Measurements from ENCODE around the gene NAA35.

The NAA35 gene

DNA sequence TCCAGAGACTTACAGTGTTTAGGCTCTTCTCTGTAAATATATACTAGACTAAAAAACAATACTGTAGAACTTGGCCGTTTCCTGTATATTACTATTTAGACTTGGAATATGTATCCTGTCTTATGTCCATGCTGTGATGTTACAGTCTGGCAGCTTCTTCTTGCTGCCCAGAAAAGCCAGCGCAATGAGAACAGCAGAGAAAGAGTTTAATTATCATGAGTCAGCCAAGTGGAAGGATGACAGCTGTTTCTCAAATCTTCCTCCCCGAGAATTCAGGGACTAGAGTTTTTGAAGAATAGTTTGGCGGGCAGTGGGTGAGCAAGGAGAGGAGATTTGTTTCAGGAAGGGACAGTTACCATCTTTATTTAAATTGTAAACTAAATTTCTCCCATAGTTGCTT lies 37.5 kb downstream of the NAA35 start:
- peaks cover 7 to 92% of the 10 kb centered on the region in 2 experiments for H3K36me3 ChIP-seq (ENCODE audit: control insufficient read depth in 1 of 2, insufficient read depth in 2 of 2, low read depth in 1 of 2, low read length in 2 of 2)
- H2BK12ac ChIP-seq (ENCODE audit: low read length in 2 of 2), result no peak overlapping the region
- H3K14ac ChIP-seq (ENCODE audit: low read length in 2 of 2), result no peak overlapping the region
- WGBS, result 95% methylated on average over 3 of the region's 4 CpGs
- H3K18ac ChIP-seq (ENCODE audit: low read depth in 1 of 2, low read length in 2 of 2), result no peak overlapping the region
- no peak overlapping the region for H4K91ac ChIP-seq (ENCODE audit: low read length)
- no peak overlapping the region for H2AFZ ChIP-seq (ENCODE audit: low read depth, low read length)
- H4K8ac ChIP-seq (ENCODE audit: low read length), result no peak overlapping the region
- no peak overlapping the region for H2BK120ac ChIP-seq (ENCODE audit: low read depth, low read length)
- peaks cover 11% of the 10 kb centered on the region for H3K79me1 ChIP-seq (replicated peaks; ENCODE audit: low read length, poor library complexity, severe bottlenecking)
- H3K23ac ChIP-seq (ENCODE audit: low read length in 2 of 2), result no peak overlapping the region
- no peak overlapping the region for H2BK15ac ChIP-seq (ENCODE audit: low read depth, poor library complexity, severe bottlenecking)
- H3K4me3 ChIP-seq (ENCODE audit: insufficient read depth in 1 of 2, low read depth in 1 of 2, low read length in 2 of 2), result no peak overlapping the region
- no peak overlapping the region for H2AK5ac ChIP-seq (ENCODE audit: low read length, severe bottlenecking)
- H3K4ac ChIP-seq (ENCODE audit: low read depth in 1 of 2, low read length in 2 of 2), result no peak overlapping the region
- no peaks in the 10 kb centered on the region for H3K4me1 ChIP-seq (ENCODE audit: control insufficient read depth, insufficient read depth, low read depth, low read length)
- H3K27ac ChIP-seq (ENCODE audit: low read length, poor library complexity, severe bottlenecking), result no peak overlapping the region
- H3K27me3 ChIP-seq (ENCODE audit: control insufficient read depth in 1 of 2, insufficient read depth in 1 of 2, low read length in 2 of 2), result no peaks in the 10 kb centered on the region
- no peaks in the 10 kb centered on the region for H3K9me3 ChIP-seq (ENCODE audit: control insufficient read depth, low read length)
- no peak overlapping the region for H2BK5ac ChIP-seq (ENCODE audit: low read depth, low read length, poor library complexity, severe bottlenecking)
- no peak overlapping the region for H3K9ac ChIP-seq (ENCODE audit: low read length)
- H3K4me2 ChIP-seq (ENCODE audit: low read length, poor library complexity, severe bottlenecking), result no peak overlapping the region
- DNase-seq, result peak; percentile 8

DNA sequence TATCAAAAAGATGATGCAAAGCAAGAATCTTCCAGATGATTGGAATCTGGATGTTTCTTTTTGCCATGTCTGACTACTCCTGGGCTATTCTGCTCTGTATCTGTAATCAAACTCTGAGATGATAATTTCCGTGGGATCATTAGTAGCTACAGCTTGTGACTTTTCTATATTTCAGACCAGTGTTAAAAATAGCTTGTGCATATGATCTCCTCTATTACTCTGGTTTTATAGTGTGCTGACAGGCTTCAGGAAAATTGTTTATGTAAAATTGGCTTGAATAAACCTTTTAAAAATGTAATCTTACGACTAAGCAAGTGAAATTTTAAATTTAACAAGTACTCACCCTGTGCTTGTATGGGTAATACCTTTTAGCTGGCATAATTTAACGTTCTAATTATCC lies 40.4 kb downstream of the NAA35 start:
- Histone ChIP-seq H3K79me1 (replicated peaks; ENCODE audit: low read length, poor library complexity, severe bottlenecking) (peaks cover 13% of the 10 kb centered on the region), H2BK15ac (ENCODE audit: low read depth, poor library complexity, severe bottlenecking) (no peak overlapping the region), H3K27me3 (ENCODE audit: control insufficient read depth in 1 of 2, insufficient read depth in 1 of 2, low read length in 2 of 2) (no peaks in the 10 kb centered on the region), H3K9ac (ENCODE audit: low read length) (no peak overlapping the region), H3K36me3 (ENCODE audit: control insufficient read depth in 1 of 2, insufficient read depth in 2 of 2, low read depth in 1 of 2, low read length in 2 of 2) (peaks cover 7 to 90% of the 10 kb centered on the region in 2 experiments), H2BK5ac (ENCODE audit: low read depth, low read length, poor library complexity, severe bottlenecking) (no peak overlapping the region), H3K4me1 (ENCODE audit: control insufficient read depth, insufficient read depth, low read depth, low read length) (no peaks in the 10 kb centered on the region), H3K4me3 (ENCODE audit: insufficient read depth in 1 of 2, low read depth in 1 of 2, low read length in 2 of 2) (no peak overlapping the region), H4K91ac (ENCODE audit: low read length) (no peak overlapping the region), H2BK12ac (ENCODE audit: low read length in 2 of 2) (no peak overlapping the region), H3K27ac (ENCODE audit: low read length, poor library complexity, severe bottlenecking) (no peak overlapping the region), H3K18ac (ENCODE audit: low read depth in 1 of 2, low read length in 2 of 2) (no peak overlapping the region), H2AK5ac (ENCODE audit: low read length, severe bottlenecking) (no peak overlapping the region), H3K9me3 (ENCODE audit: control insufficient read depth, low read length) (no peaks in the 10 kb centered on the region), H3K23ac (ENCODE audit: low read length in 2 of 2) (no peak overlapping the region), H3K4me2 (ENCODE audit: low read length, poor library complexity, severe bottlenecking) (no peak overlapping the region), H4K8ac (ENCODE audit: low read length) (no peak overlapping the region), H3K4ac (ENCODE audit: low read depth in 1 of 2, low read length in 2 of 2) (no peak overlapping the region), H2AFZ (ENCODE audit: low read depth, low read length) (no peak overlapping the region), H2BK120ac (ENCODE audit: low read depth, low read length) (no peak overlapping the region), H3K14ac (ENCODE audit: low read length in 2 of 2) (no peak overlapping the region)
- WGBS, result 100% methylated on average over 1 of the region's 3 CpGs
- DNase-seq, result no peak

DNA sequence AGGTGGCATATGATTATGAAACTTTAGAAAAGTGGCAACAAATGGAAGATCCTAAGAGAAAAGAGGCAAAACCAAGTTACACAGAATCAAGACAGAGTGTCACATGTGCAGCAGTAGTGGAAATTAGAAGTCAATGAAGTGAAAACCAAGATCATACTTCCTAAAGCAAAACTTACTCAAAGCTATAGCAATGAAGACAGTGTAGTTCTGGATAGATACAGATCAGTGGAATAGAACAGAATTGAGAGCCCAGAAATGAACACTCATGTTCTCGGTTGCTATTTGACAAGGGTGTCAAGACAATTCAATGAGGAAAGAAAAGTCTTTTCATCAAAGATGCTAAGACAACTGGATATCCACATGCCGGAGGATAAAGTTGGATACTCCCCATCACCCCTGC lies 43.5 kb downstream of the NAA35 start:
- Histone ChIP-seq H2BK5ac (ENCODE audit: low read depth, low read length, poor library complexity, severe bottlenecking) (no peak overlapping the region), H3K79me1 (replicated peaks; ENCODE audit: low read length, poor library complexity, severe bottlenecking) (peaks cover 19% of the 10 kb centered on the region), H3K27me3 (ENCODE audit: control insufficient read depth in 1 of 2, insufficient read depth in 1 of 2, low read length in 2 of 2) (no peaks in the 10 kb centered on the region), H3K4me1 (ENCODE audit: control insufficient read depth, insufficient read depth, low read depth, low read length) (no peaks in the 10 kb centered on the region), H4K91ac (ENCODE audit: low read length) (no peak overlapping the region), H3K36me3 (ENCODE audit: control insufficient read depth in 1 of 2, insufficient read depth in 2 of 2, low read depth in 1 of 2, low read length in 2 of 2) (peaks cover 11 to 71% of the 10 kb centered on the region in 2 experiments), H3K4ac (ENCODE audit: low read depth in 1 of 2, low read length in 2 of 2) (no peak overlapping the region), H3K23ac (ENCODE audit: low read length in 2 of 2) (no peak overlapping the region), H2AK5ac (ENCODE audit: low read length, severe bottlenecking) (no peak overlapping the region), H2BK12ac (ENCODE audit: low read length in 2 of 2) (no peak overlapping the region), H3K9me3 (ENCODE audit: control insufficient read depth, low read length) (no peaks in the 10 kb centered on the region), H3K18ac (ENCODE audit: low read depth in 1 of 2, low read length in 2 of 2) (no peak overlapping the region), H2BK15ac (ENCODE audit: low read depth, poor library complexity, severe bottlenecking) (no peak overlapping the region), H2AFZ (ENCODE audit: low read depth, low read length) (no peak overlapping the region), H3K14ac (ENCODE audit: low read length in 2 of 2) (no peak overlapping the region), H3K9ac (ENCODE audit: low read length) (no peak overlapping the region), H3K4me2 (ENCODE audit: low read length, poor library complexity, severe bottlenecking) (no peak overlapping the region), H3K27ac (ENCODE audit: low read length, poor library complexity, severe bottlenecking) (no peak overlapping the region), H3K4me3 (ENCODE audit: insufficient read depth in 1 of 2, low read depth in 1 of 2, low read length in 2 of 2) (no peak overlapping the region), H4K8ac (ENCODE audit: low read length) (no peak overlapping the region), H2BK120ac (ENCODE audit: low read depth, low read length) (no peak overlapping the region)
- DNase-seq, result no peak
- WGBS, result 100% methylated on average over 1 of the region's 2 CpGs

DNA sequence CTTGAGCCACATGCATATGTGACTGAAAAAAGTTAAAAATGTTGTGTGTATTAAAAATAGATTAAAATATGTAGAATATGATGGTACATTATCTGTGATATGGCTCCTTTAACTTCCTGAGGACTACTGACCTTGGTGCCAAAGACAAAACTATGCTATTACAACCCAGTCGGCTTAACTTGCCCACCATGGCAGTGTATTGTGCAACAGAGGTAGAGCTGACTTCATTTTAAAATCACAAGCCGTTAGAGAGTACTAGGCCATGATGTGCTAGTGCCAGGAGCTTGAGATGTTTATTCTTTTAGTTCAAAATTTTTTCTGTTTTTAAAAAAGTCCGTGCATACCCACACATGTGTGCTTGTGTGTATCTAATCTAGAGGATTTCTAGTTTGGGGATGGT lies 46.3 kb downstream of the NAA35 start:
- 98% methylated on average over 3 of the region's 3 CpGs for WGBS

More for the DNA sequence above, 46.3 kb downstream of the NAA35 start:
- Histone ChIP-seq H2AK5ac (ENCODE audit: low read length, severe bottlenecking) (no peak overlapping the region), H3K4me1 (ENCODE audit: control insufficient read depth, insufficient read depth, low read depth, low read length) (no peaks in the 10 kb centered on the region), H2BK5ac (ENCODE audit: low read depth, low read length, poor library complexity, severe bottlenecking) (no peak overlapping the region), H3K14ac (ENCODE audit: low read length in 2 of 2) (no peak overlapping the region), H3K79me1 (replicated peaks; ENCODE audit: low read length, poor library complexity, severe bottlenecking) (peaks cover 23% of the 10 kb centered on the region), H2BK12ac (ENCODE audit: low read length in 2 of 2) (no peak overlapping the region), H2BK120ac (ENCODE audit: low read depth, low read length) (no peak overlapping the region), H3K4ac (ENCODE audit: low read depth in 1 of 2, low read length in 2 of 2) (no peak overlapping the region), H3K4me3 (ENCODE audit: insufficient read depth in 1 of 2, low read depth in 1 of 2, low read length in 2 of 2) (no peak overlapping the region), H3K36me3 (ENCODE audit: control insufficient read depth in 1 of 2, insufficient read depth in 2 of 2, low read depth in 1 of 2, low read length in 2 of 2) (peaks cover 7 to 62% of the 10 kb centered on the region in 2 experiments), H4K8ac (ENCODE audit: low read length) (no peak overlapping the region), H3K27me3 (ENCODE audit: control insufficient read depth in 1 of 2, insufficient read depth in 1 of 2, low read length in 2 of 2) (no peaks in the 10 kb centered on the region), H3K23ac (ENCODE audit: low read length in 2 of 2) (no peak overlapping the region), H3K18ac (ENCODE audit: low read depth in 1 of 2, low read length in 2 of 2) (no peak overlapping the region), H3K9ac (ENCODE audit: low read length) (no peak overlapping the region), H2BK15ac (ENCODE audit: low read depth, poor library complexity, severe bottlenecking) (no peak overlapping the region), H3K9me3 (ENCODE audit: control insufficient read depth, low read length) (no peaks in the 10 kb centered on the region), H2AFZ (ENCODE audit: low read depth, low read length) (no peak overlapping the region), H4K91ac (ENCODE audit: low read length) (no peak overlapping the region), H3K4me2 (ENCODE audit: low read length, poor library complexity, severe bottlenecking) (no peak overlapping the region), H3K27ac (ENCODE audit: low read length, poor library complexity, severe bottlenecking) (no peak overlapping the region)
- no peak for DNase-seq
